ENCODE results near the gene RAB10. TPM values are rescaled to one million over a fixed set of nuclear protein-coding genes. Genes with fewer than 3 reads are reported as not detected.

RAB10 gene
- total RNA-seq, 1 experiment from 2014 or later, result 130 TPM

DNA sequence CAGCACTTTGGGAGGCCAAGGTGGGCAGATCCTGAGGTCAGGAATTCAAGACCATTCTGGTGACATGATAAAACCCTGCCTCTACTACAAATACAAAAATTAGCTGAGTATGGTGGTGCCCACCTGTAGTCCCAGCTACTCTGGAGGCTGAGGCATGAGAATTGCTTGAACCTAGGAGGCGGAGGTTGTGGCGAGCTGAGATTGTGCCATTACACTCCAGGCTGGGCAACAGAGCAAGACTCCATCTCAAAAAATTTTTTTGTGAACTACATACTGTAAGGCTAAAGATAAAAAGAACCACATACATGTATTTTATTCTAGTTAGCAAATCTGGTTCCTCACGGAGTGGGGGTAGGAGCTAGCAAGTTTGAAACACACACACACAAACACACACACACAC, 45.1 kb downstream of the RAB10 start:
- Histone ChIP-seq H3K23me2 (ENCODE audit: insufficient read length, low read depth, low read length, poor library complexity, severe bottlenecking) (no peaks in the 10 kb centered on the region), H2BK5ac (ENCODE audit: insufficient read length, low read length) (no peak overlapping the region), H2BK20ac (ENCODE audit: low read depth, low read length, poor library complexity, severe bottlenecking) (no peak overlapping the region), H3K9me3 (ENCODE audit: control insufficient read depth, low read depth, low read length) (peaks cover 6% of the 10 kb centered on the region), H4K5ac (ENCODE audit: insufficient read length, low read depth, low read length) (no peak overlapping the region), H3T11ph (ENCODE audit: low read length) (no peak overlapping the region), H2BK12ac (ENCODE audit: insufficient read length, low read depth, low read length) (no peak overlapping the region), H4K91ac (ENCODE audit: insufficient read length, low read depth, low read length) (no peak overlapping the region), H3K18ac (ENCODE audit: insufficient read length, low read depth, low read length) (no peak overlapping the region), H2AFZ (ENCODE audit: low read length) (no peak overlapping the region), H3K56ac (ENCODE audit: insufficient read length, low read depth, low read length) (no peak overlapping the region), H3K79me2 (ENCODE audit: insufficient read depth, low read length) (peaks cover 19% of the 10 kb centered on the region), H3K4me1 (ENCODE audit: insufficient read depth, low read length) (no peaks in the 10 kb centered on the region), H3K9ac (ENCODE audit: extremely low read depth, insufficient read length, low read length) (no peak overlapping the region), H3K4ac (ENCODE audit: low read depth, low read length) (no peak overlapping the region), H4K8ac (replicated peaks; ENCODE audit: insufficient read length, low read depth, low read length) (no peak overlapping the region), H4K20me1 (ENCODE audit: control insufficient read depth, insufficient read depth, insufficient read length) (no peaks in the 10 kb centered on the region), H3K27ac (ENCODE audit: insufficient read length, low read depth, low read length) (no peak overlapping the region), H2AK5ac (ENCODE audit: insufficient read length, low read length) (no peak overlapping the region), H2BK120ac (ENCODE audit: low read depth, low read length, poor library complexity, severe bottlenecking) (no peak overlapping the region), H3K4me2 (ENCODE audit: insufficient read depth, insufficient read length, low read length) (no peak overlapping the region), H2BK15ac (ENCODE audit: low read depth, low read length) (no peak overlapping the region), H3K23ac (ENCODE audit: insufficient read length, low read depth, low read length) (no peak overlapping the region), H3K27me3 (ENCODE audit: insufficient read depth, low read length) (no peaks in the 10 kb centered on the region), H3K79me1 (ENCODE audit: insufficient read depth, low read depth, low read length, poor library complexity, severe bottlenecking) (peaks cover 2% of the 10 kb centered on the region), H3K14ac (ENCODE audit: insufficient read depth, low read length) (no peak overlapping the region)
- Mint-ChIP-seq H3K27ac (no peak overlapping the region), H3K9me3 (peaks cover 28 to 30% of the 10 kb centered on the region in 2 experiments), H3K4me1 (peaks cover 32 to 35% of the 10 kb centered on the region in 2 experiments), H3K27me3 (ENCODE audit: low read depth) (no peaks in the 10 kb centered on the region), H3K36me3 (ENCODE audit: insufficient read depth in 1 of 3, low read depth in 3 of 3) (peaks cover 30 to 34% (median 33%) of the 10 kb centered on the region in 3 experiments), H3K4me3 (no peak overlapping the region)
- no CpG with 5 or more reads among the region's 3 CpGs for WGBS (ENCODE audit: extremely low coverage, insufficient read length, low lambda C conversion rate)
- TF ChIP-seq, protein P1, sequence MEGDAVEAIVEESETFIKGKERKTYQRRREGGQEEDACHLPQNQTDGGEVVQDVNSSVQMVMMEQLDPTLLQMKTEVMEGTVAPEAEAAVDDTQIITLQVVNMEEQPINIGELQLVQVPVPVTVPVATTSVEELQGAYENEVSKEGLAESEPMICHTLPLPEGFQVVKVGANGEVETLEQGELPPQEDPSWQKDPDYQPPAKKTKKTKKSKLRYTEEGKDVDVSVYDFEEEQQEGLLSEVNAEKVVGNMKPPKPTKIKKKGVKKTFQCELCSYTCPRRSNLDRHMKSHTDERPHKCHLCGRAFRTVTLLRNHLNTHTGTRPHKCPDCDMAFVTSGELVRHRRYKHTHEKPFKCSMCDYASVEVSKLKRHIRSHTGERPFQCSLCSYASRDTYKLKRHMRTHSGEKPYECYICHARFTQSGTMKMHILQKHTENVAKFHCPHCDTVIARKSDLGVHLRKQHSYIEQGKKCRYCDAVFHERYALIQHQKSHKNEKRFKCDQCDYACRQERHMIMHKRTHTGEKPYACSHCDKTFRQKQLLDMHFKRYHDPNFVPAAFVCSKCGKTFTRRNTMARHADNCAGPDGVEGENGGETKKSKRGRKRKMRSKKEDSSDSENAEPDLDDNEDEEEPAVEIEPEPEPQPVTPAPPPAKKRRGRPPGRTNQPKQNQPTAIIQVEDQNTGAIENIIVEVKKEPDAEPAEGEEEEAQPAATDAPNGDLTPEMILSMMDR (conservative IDR thresholded peaks at IDR 0.05), result no peak
- no peak for DNase-seq

Data from H9 (cell line).